GM19397 (cell line): Measurements from ENCODE around the gene CPT1B.
"Not testable (repeated sequence)": the region's sequence is repeated elsewhere in the genome, so short reads cannot be mapped to it uniquely, and the experiment has no call there.

ENCODE experiments used
- ATAC-seq: cut with Tn5 transposase; IDR thresholded peaks from one replicate; pipeline ENCODE4 v1.9.1; 2021; ENCODE audit warnings: mild to moderate bottlenecking, moderate library complexity; ENCODE audit not compliant: unreplicated experiment

CPT1B gene

GRCh38 chr22:50610041-50610451, 31.8 kb upstream of the CPT1B start:
- ATAC-seq = no peak

DNA sequence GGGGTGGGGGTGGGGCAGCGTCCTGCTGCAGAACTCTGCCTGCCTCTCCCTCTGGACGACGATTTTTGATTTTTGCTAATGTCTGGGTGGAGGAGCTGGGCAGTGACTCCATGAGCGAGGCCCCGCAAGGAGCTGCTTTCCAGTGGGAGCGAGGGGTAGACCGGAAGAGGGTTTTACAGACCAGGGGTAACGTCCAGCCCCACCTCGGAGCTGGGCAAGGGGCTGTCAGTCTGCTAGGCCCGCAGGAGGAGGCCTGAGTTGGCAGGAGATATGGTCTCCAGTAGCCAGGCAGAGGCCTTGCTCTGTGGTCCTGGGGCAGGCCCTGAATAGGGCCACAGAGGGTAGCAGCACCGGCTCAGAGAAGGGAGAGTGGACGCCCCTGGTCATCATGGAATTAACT, 31.4 kb upstream of the CPT1B start:
- no peak for ATAC-seq

DNA sequence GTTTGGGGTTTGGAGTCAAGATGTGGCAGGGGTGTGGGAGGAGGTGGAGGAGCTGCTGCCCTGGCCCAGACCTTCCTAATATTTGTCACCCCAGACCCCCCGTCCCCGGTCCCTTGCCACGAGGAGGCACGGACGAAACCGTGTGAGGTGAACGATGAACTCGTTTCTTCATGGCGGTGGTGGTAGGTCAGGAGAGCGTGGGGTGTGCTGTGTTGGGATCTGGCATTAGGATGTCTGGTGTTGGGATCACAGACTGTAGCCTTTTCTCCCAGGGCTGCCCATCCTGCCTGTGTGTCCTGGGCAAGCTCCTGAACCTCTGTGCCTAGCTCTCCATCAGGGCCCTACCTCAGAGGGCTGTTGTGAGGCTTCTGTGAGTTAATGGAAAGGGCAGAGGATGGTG, 30.8 kb upstream of the CPT1B start:
- no peak for ATAC-seq

GRCh38 chr22:50608058-50608840, 30.0 kb upstream of the CPT1B start:
- not testable (repeated sequence) for ATAC-seq

- ATAC-seq = no peak
These were observed 29.4 kb upstream of the CPT1B start for GRCh38 chr22:50607659-50608020.

DNA sequence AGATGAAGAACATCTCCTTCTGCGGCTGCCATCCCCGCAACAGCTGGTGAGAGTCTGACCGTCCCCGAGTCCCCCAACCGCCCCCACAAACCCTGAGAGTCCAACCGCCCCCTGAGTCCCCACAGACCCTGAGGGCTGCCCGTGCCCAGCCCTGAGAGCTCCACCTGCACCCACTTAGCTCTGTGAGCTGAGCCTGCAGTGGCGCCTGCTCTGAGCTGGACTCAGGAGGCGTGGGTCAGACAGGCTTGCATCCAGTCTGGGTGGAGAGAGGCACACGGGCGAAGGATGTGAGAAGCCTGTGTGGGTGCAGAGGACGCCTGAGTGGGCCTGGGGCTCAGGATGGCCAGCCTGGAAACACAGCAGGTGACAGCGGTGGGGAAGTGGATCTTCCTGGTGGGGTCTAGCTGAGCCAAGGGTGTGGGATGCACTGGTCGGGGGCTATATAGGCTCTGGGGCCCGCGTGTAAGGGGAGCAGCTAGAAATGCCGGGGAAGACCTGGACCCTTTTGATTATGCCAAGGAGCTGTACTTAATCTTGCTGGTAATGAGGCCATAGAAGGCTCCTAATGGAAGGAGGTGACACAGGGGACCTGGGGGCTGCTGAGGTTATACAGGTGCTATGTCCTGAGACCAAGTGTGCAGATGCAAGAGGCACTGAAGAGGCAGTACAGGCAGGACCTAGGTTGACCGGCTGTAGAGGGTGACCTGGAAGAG, 28.9 kb upstream of the CPT1B start:
- no peak for ATAC-seq

DNA sequence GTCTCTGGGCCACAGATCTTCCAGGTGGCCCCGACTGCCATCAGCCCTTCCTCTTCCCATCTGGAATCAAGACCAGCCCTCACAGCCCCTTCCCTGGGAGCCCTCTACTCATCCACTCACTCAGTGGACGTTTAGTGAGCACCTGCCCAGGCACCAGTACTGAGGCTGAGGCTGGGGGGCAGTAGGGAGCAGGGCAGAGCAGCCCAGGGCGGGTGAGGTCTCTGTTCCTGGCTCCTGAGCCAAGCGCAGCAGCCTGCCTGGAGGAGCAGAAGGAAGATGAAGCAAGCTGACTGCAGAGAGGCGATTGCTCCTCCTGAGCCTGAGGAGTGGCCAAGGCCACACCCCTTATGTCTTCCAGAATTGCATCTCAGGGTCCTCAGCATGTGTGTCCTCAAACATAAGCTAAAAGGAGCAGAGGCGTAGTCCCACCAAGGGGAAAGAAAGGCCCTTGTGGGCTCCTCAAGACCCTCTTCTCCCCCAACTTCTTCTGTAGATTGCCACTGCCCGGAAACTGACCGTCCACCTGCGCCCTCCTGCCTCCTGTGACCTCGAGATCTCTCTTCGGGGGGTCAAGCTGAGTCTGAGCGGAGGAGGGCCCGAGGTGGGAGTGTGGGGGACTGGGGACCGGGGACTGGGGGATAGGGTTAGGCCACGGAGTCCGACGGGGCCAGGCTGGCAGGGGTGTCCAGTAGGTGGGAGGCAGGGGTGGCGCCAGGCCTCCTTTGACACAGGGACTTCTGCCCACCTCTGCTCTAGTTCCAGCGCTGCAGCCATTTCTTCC, 28.1 kb upstream of the CPT1B start:
- ATAC-seq = no peak

DNA sequence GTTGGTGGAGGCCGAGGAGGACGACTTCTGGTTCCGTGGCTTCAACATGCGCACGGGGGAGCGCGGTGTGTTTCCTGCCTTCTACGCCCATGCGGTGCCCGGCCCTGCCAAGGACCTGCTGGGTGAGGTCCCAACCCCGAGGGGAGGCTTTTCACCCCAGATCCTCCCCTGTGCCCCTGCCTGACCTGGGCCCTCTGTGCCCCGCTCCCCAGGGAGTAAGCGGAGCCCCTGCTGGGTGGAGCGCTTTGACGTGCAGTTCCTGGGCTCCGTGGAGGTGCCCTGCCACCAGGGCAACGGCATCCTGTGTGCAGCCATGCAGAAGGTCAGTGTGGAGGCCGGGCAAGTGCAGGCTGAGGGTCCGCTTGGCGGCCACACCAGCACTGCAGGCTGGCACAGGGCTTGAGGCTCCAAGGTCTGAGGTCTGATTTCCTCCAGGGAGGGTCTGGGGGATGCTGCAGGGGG, 27.4 kb upstream of the CPT1B start:
- no peak for ATAC-seq

DNA sequence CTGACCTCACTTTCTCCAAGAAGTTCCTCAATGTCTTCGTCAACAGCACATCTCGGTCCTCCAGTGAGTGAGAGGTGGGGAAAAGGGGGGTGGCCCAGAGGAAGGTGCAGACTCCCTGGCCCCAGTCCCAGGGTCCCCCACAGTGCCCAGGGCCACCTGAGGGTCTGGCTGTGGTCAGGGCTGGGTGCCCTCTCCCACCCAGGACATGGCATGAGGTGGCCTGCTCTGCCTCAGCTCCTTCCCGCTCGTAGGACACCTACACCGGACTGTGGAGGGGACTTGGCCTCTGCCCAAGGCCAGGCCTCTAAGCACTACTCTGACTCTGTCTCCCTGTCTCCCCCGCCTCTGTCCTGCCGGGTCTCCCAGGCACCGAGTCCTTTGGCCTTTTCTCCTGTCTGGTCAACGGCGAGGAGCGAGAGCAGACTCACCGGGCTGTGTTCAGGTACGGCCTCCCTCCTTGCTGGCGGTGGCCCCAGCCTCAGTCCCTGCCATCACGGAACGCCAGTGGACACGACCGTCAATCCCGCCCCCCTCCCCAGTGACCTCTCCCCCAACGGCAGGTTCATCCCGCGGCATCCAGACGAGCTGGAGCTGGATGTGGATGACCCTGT, 26.9 kb upstream of the CPT1B start:
- no peak for ATAC-seq

DNA sequence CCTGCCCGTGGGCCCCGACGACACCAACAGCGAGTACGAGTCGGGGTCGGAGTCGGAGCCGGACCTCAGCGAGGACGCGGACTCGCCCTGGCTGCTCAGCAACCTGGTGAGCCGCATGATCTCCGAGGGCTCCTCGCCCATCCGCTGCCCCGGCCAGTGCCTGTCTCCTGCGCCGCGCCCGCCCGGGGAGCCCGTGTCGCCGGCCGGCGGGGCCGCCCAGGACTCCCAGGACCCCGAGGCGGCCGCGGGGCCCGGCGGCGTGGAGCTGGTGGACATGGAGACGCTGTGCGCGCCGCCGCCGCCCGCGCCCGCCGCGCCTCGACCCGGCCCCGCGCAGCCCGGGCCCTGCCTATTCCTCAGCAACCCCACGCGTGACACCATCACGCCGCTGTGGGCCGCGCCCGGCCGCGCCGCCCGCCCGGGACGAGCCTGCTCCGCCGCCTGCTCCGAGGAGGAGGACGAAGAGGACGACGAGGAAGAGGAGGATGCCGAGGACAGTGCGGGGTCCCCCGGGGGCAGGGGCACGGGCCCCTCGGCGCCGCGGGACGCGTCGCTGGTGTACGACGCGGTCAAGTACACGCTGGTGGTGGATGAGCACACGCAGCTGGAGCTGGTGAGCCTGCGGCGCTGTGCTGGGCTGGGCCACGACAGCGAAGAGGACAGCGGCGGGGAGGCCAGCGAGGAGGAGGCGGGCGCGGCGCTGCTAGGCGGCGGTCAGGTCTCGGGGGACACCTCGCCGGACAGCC, 26.2 kb upstream of the CPT1B start:
- ATAC-seq = no peak

GRCh38 chr22:50603511-50604255, 25.5 kb upstream of the CPT1B start:
- ATAC-seq = no peak

DNA sequence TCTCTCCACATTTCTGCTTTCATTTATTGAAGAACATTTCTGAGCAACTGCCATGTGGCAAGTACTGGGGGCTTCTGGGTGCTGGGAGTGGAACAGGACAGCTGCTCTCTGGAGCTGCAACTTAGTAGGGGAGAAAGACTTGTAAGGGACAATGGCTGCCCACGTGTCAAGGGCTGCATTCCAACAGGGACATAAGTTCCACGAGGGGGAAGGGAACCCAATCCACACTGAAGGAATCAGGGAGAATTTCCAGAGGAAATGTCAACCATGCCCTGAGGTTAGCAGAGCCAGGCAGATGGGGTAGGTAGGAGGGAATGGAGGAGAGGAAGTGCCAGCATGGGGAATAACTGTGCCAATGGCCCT, 24.1 kb upstream of the CPT1B start:
- ATAC-seq = no peak

DNA sequence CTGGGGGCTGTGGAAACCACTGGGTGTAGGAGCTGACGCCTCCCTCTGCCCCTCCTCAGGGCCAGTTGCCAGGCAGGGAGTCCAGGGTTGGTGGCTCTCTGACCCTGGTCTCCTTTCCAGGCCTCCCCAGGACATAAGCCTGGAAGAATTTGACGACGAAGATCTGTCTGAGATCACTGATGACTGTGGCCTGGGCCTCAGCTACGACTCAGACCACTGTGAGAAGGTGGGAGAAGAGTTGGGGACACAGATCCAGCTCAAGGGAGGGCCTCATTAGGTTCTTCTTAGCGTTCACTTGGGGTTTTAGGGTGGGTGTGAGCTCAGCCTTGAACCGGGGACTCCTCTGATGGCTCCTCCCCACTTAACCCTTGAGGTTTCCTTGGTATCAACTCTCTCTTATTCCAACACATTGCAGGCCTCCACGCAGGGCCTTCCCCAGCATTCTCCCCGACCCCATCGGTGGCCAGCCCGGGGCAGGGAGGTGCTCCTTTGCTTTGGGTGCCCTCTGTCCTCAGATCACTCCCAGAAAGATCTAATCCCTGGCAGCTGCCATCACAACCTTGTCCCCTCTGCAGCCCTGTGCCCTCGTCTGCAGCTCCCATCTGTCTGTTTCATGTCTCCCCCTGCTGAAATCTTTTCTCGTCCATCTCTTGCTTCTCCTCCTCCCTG, 23.6 kb upstream of the CPT1B start:
- no peak for ATAC-seq

DNA sequence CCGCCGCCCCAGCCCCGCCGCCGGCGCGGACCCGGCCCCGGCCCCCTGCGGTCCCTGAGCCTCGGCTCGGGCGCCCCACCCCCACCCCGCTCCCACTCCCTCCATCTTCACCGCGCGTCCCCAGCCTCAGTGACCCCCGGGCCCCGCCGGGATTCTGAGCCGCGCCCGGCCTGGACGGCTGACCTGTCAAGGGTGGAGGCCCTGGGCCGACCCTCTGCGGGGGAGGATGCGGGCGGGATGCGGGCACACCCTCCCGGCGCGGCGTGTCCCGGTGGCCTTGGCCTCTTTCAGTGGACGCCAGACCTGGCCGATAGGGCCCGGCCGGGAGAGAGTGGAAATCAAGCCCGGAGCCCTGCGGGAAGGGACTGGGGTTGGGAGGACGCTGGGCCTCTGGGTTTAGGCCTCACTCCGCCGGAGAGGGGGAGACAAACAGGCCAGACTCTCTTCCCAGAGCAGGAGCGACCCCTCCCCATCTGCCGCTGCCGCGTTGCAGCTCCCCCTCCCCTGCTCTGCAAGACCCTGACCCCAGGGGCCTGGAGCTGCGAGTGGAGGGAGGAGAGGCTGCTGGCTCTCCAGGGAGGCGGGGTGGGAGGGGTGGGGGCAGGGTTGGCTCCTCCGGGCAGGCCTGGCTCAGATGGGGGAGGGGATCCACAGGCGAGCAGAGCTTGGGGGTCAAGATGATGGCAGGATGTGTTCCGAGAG, 22.9 kb upstream of the CPT1B start:
- ATAC-seq = no peak

- ATAC-seq = no peak
These were observed 22.3 kb upstream of the CPT1B start, which contains the start of gene MAPK8IP2 for GRCh38 chr22:50600538-50600937. TSS of gene MAPK8IP2 (plus strand) at chr22:50600793. CDS start at chr22:50600819, 26 bp downstream.

GRCh38 chr22:50599816-50600455, 21.7 kb upstream of the CPT1B start:
- no peak for ATAC-seq

- ATAC-seq = no peak
These were observed 18.9 kb upstream of the CPT1B start for GRCh38 chr22:50597097-50597496.

DNA sequence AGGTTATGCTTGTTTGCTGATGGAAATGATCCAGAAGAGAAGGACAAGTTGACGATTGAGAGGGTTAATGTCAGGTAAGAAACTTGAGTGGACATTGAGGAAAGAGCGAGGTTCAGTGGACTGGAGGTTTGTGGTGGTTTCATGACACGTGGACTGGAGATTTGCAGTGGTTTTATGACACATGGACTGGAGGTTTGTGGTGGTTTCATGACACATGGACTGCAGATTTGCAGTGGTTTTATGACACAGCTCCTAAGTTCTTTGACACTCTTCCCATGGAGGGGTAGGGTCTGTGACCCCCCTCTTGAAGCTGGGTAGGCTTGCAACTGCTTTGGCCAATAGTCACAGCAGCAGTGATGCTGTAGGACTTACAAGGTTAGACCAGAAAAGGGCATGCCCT, 17.0 kb upstream of the CPT1B start:
- ATAC-seq = no peak
